NCI-H524 (cell line): ENCODE measurements around the gene CELA1.
"Not testable (repeated sequence)": the region's sequence is repeated elsewhere in the genome, so short reads cannot be mapped to it uniquely, and the experiment has no call there.

ENCODE experiments used
- DNase-seq, 2 experiments: peaks; one replicate each; lab custom pipeline; 2025; lab: John Stamatoyannopoulos, UW

CELA1 gene

DNA sequence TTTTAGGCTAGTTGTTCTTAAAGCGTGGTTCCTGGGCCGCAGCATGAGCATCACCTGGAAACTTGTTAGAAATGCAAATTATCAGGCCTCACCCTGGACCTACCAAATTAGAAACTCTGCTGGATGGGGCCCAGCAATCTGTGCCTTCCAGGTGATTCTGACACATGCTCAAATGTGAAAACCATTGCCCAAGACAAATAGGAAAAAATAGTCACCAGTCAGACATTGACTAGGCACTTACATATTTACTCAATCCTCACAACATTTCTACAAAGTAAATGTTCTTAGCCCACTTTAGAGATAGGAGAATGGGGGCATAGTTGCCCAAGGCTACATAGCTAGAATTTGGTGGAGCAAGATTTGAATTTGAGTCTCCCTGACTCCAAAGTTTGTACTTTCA lies 3.3 kb downstream of the CELA1 start:
- DNase-seq, result no peak

DNA sequence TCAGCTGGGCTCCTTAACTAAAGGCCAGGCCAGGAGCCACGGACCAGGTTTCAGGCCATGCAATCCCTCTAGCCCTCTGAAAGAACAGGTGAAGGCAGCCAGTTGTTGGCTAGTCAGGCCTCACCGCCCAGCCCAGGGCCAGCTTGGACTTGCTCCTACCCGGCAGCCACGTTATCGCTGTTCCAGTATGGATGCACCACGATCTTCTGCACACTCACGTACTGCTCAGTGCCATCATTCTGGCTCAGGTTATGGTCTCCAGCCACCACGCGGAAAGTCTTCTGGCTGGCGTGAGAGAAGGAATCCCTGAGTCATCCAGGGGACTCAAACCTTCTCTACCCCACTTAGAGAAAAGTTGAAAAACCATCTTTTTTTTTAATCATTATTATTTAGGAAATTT lies 4.1 kb downstream of the CELA1 start:
- no peak for DNase-seq

DNA sequence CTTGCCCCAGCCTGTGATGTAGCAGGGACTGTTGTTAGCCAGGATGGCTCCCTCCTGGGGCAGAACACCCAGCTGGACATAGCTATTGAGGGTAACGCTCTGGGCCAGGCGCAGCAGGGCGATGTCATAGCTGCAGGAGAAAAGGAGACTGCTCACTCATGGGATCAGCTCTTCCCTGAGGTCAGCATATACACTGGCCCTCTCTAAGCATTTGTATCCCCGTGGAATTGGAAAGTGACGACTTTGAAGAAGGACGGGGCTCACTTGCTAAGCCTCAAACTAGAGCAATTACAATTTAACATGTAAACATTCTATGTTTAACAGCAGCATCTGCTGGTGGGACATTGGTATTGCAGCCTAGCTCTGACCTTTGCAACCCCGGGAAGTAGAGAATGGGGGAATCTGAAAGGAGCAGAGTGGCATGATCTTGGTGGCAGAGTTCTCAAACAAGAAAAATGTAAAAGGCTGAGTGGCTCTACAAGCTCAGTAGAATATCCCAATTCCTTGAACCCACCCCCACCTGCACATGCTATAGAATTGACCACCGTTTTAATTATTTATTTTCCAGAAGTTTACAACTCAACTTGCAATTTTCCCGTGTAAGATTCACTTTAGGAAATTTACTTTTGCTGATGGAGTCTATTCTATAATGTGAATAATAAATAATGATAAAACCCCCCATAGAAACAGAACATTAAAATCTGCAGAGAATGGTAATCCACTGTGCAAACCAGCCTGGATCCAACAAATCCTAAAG lies 5.0 kb downstream of the CELA1 start:
- DNase-seq, result peak; percentile 27 to 60

DNA sequence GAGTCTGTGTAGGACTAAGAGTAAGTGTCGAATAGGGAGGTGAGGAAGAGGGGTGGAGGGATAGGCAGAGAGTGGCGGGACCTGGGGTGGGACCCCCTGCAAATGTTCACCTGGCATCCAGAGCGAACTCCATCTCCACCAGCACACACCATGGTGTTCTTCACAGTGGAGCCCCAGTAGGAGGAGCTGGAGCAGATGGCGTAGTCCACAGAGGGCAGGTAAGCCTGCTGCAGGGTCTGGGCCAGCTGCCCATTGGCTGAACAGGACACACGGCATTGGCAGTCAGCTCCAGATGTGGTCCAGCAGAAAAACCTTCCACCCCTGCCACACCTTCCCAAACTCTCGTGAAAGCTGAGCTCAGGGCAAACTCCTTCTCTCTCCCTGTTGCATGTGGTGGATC lies 6.7 kb downstream of the CELA1 start:
- DNase-seq, result peak in 1 of 2 experiments; percentile 12

DNA sequence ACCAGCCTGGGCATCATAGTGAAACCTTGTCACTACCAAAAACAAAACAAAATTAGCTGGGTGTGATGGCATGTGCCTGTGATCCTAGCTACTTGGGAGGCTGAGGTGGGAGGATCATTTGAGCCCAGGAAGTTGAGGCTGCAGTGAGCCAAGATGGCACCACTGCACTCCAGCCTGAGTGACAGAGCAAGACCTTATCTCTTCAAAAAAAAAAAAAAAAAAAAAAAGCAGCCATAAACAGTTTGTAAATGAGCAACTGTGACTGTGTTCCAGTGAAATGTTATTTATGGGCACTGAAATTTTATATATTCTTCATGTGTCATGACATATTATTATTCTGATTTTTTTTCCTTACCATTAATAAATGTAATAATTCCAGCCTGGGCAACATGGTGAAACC lies 9.1 kb downstream of the CELA1 start:
- DNase-seq, result not testable (repeated sequence)

DNA sequence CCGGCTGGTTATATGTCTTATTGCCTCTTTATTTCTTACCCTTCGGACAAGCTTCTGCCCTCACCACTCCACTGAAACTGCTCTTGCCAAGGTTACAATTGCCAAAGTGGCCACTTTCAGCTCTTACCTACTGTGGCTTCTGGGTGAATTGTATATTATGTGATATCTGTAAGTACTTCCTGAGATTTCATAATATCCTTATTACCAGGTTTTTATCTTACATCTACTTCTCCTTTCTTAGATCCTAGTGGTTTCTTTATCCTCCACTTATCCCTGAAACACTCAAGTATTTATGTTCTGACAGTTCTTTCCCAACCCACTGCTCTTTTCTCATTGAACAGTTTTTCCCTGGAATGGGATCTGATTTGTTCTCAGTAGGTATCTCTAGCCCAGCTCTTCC lies 10.5 kb downstream of the CELA1 start:
- DNase-seq, result no peak

DNA sequence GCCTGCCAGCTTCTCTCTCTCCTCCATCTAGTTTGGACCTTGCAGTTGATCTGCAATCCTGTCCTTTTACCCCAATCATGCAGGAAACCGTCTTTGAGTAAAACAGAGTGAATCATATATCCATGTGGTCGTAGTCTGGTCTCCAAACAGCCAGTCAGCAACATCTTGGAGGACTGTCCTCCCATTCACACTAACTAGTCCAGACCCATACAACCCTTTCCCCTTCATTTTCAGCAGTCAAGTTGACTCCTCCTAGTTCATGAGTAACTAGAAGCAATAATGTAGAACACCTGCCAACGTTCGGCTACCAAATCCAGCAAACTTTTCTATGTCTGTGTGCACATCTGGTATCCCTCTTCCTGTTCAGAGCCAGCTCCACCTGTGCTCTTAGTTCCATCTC lies 11.7 kb downstream of the CELA1 start:
- no peak for DNase-seq

DNA sequence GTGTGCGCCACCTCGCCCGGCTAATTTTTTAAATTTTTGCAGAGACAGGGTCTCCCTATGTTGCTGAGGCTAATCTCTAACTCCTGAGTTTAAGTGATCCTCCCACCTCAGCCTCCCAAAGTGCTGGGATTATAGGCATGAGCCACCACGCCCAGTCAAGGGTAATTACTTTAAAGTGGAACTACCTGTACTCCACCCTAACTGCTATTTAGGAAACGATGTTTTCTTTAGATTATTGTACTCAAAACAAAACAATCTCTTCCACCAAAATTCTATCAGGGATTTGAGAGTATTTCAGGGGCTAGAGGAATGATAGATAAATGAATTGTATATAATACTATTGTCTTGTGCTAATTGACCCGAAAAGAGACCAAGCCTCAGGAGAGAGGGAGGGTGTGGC lies 12.9 kb downstream of the CELA1 start:
- no peak for DNase-seq

DNA sequence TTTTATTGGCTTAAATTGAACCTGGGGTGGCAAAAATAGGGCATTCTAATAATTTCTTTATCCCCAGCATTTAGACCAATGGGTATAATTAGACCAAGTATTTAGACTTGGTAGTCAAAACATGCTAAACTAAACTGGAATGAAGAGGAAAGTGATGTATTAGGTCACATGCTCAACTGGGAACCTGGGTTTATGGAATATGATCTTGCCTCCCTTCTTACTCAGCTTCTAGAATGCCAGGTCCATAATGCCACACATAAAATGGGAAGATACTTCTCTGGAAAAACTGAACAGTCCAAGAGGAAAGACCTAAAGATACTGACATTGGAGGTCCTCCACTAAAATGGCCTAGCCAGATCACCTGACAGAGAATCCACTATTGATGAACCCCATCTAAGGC lies 16.3 kb downstream of the CELA1 start:
- DNase-seq, result no peak

DNA sequence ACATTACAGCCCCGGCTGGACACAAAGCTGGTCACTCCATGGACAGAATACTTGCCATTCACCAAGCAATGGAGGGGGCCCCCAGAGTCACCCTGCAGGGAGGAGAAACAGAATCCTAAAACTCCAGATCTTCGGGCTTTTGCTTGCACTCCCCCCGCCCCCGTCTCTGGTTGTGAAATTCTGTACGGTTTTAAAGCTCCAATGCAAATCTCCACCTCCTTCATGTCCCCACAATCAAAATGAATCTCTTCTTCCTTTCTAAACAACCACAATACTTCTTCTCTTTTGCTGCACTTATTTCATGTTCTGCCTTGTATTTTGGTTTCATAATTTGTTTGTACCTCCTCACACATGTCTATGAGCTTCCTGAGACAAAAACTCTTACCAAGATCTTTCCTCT lies 16.7 kb downstream of the CELA1 start:
- DNase-seq, result no peak

DNA sequence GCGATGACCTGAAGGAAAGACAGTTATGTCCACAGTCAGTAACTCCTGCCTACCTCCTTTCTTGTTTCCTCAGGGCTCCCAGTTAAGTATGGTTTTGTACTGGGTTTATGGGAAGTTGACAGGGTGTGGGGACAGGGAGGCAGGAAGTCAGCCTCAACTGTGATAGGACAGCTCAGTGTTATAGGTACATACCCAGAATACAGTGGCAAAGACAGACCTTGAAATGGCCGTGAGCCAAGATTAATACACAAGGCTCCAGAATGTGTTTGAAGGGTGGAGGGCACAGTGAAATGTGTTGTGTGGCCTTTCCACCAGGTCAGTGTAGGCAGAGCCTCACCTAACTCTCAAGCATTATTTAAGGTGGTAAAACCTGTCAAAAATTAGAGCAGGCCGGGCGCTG lies 17.9 kb downstream of the CELA1 start:
- no peak for DNase-seq

DNA sequence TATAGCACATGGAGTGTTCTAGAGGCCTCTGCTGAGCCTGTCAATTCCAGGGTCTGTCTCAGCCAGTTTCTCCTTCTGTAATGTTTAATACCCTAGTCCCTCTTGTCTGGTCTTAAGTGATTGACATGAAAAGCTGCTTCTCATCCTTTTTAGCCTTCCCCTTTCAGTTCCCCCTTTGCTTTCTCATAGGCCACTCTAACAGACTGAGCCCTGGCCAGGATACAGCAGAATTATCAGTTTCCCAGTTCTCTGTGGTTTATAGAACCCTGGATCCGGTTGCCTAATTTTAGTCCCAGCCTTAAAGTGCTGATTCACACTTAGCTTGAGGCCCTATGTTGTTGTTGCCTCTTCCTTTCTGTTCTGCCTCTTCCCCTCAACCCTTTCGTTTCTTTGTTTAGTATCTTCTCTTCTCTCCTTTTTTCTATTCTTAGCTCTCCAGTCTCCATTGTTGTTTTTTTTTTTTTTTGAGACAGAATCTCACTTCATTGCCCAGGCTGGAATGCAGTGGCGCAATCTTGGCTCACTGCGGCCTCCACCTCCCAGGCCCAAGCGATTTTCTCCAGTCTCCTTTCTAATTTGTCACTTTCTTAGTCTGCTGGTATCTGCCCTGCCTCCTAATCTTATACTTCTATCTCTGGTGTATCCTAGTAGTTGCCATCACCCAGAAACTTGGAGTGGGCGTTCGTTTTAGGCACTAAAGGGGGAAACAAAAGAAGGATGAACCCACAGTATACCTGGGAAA lies 19.6 kb downstream of the CELA1 start:
- DNase-seq, result no peak

DNA sequence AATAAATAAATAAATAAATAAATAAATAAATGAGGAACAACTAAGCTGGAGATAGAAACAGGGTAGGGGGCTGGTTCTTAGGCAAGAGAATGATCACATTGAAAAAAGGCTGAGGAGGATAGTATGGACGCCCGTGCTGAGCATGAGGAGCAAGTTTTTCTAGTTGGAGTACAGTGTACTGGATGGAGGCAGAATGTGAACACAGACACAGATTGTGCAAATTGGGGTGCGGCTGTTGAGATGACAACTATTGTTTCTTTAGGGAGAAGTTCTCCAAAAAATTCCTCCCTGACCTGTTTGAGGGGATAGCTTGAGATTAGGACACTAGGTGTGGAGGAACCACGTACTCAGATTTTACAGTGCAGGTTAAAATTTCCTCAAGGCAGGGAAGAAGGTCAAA lies 21.5 kb downstream of the CELA1 start:
- no peak for DNase-seq

DNA sequence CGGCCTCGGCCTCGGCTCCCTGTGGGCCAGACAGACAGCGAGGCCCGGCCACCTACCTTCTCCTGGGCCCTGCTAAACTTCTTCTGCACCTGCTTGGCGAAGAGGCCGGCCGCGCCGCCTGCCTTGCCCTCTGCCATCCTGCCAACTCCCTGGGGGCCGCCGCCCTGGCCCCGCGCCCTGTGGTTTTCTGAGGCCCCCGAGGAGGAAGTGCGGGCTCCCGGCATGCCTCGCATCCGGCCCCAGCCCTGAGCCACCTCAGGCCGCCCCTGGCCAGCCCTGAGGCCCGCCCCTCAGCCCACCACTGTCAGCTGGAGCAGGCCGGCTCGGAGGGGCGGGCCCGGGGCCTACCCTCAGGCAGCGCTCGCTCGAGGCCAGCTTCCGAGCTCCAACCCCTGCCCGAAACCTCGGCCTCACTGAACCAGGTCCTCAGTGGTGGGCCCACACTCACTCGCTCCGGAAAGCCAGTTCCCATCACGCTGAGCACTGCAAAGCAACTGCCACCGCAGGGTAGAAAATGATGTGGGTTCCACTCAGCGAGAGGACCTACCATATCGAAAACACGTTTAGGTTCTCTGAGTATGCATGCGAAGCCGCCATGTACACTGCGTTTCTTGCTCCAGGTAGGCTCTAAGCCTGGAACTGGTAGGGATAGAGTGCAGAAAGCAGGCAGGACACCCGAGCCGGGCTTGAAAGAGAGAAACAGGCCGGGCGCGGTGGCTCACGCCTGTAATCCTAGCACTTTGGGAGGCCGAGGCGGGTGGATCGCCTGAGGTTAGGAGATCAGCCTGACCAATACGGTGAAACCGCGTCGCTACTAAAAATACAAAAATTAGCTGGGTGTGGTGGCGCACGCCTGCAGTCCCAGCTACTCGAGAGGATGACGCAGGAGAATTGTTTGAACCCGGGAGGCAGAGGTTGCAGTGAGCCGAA lies 22.2 kb downstream of the CELA1 start, which contains the start of gene BIN2:
Gene BIN2, minus strand, starts transcription at position 209 of the 930 bp plus-strand sequence. Its CDS starts 72 bp downstream, at position 137.
- DNase-seq, result no peak

DNA sequence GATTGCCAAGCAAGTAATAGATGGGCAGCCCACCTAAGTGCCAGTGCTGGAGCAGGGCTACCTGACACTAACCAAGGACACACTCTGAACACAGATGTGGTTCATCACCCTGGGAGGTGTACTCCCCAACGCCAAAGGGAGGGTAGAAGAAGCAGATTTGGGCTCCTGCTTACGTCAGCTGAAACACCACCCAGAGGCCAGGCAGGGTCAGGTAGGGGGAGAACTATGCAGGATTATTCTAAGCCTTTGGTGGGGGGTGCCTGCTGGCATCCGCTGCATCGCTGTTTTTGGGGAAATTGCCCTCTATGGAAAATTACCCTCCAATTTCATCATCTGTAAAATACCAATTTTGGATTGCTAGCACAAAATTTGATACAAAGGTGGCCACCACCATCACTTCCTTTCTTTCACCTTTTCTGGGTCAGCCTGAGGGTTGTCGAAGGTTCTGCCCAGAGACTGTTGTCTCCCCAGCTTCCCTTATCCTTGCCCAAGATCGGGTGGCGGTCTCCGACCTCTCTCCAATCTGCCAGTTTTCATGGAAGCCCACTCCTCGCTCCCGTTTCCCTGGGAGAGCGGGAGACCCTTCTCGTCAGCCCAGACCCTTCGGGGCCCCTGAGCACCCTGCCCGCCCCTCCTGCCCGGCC lies 23.0 kb downstream of the CELA1 start:
- no peak for DNase-seq

DNA sequence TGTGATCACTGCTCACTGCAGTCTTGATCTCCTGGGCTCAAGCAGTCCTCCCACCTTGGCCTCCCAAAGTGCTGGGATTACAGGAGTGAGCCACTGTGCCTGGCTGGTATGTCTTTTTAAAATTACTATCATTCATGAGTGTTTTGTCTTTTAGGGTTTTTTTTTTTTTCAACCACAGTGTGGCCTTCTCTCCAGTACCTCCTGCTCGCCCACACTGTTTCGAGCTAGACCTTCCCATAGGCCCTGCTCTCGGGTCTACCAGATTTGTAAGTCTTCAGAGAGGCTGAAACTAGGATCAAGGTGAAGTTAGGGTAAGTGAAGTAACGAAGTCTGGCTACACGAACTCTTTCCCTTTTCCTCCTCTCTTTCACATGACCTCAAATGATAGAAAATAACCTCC lies 24.0 kb downstream of the CELA1 start:
- DNase-seq, result no peak

DNA sequence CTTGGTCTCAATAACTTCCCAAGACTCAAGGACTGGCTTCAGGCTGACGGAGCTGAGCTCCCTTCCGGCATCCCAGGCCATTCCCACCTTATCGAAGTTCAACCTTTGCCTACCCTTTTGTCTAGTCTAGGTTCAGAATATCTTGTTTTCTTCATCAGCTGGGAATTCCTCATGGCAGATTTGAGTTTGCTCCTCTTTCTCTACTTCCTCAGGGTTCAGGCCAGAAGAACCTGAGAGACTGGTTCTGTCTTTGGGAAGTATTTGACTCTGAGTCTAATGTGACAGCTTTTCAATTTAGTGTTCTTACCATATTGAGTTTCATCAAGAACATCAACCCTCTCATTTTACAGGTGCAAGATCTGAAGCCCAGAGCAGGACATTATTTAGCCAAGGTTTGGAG lies 24.6 kb downstream of the CELA1 start:
- DNase-seq, result no peak

DNA sequence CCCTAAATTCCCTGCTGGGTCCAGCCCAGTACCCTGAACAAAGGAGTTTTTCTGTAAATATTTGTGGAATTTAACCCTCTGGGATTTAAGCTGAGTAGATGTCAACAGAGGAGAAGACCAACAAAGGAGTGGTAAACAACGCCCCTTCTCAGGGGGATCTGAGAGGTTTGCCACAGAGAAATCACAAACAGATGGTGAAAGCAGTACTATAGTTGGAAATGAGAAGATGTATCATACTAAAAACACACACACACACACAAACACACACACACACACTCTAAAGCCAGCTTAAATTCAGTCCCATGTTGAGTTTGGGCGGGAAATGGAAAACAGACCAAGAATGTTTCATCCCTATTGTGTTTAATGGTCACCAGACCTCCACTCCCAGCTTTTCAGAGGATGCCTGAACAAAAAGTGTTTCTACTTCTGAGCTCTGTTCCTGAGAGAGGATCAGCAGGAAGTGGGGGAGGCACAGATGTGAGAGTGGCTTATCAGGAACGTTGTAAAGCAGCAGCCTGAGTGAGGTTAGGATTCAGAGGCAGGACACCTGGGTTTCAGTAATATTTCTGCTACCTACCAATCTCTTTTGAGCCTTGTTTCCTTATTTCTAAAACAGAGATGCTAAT lies 25.7 kb downstream of the CELA1 start:
- DNase-seq, result no peak

DNA sequence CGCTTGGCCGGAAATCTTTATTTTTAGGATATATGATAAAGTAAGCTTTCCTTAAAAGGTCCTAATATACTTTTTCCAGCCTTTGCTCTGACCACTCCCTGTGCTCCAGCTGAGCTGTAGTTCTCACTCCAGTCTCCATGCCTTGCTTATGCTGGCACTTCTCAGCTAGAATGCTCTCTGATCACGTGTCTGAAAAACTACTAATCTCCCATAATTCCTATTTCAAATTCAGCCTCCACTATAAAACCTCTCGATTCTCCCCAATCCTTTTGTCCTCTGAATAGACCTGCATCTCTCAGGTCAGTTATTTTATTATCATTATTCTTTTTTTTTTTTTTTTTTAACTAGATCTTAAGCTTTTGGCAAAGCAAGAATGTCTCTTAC lies 26.2 kb downstream of the CELA1 start:
- no peak for DNase-seq

DNA sequence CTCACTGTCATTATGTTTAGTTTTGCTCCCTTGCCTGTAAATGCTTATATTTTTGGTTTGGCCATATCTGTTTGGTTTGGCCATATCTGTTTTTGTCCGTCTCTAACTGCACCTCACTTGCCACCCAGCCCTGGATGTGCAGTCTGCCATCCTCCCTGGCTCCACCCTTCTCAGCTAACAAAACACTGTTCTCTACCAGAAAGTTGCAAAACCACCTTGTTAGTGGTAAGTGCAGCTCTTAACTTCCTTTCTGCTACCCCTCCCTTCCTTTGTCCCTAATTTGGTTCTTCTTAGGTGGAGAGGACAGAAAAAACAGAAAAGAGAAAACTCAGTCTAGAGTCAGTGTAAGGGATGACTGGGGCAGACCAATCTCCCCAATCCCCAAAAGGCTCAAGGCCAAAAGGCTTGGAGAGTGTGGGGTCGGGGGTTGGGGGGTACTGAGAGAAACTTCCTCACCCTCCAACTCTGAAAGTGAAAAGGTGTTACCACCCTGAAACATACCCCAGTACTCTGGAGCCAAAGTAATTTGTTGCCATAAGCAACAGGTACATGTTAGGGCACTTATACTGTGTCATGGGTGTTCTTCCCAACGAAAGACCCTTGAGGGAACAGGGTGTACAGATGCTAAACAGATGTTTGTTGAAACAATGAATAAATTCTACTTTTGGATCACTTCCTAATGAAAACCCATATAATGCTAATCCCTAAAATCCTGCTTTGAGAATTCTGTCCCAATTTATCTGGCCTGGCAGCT lies 27.5 kb downstream of the CELA1 start:
- no peak for DNase-seq
